HCT116 (cell line): ENCODE results near the gene DCTN2. TPM values are rescaled to one million over a fixed set of nuclear protein-coding genes. Genes with fewer than 3 reads are reported as not detected.
"Not testable (repeated sequence)": the region's sequence is repeated elsewhere in the genome, so short reads cannot be mapped to it uniquely, and the experiment has no call there.

Experiments used
- ATAC-seq: fragments of 200-7000 bp; cut with Tn5 transposase; 2 replicates; pipeline ENCODE4 v1.9.1; 2020; ENCODE audit warnings: mild to moderate bottlenecking, moderate library complexity
- BruUV-seq: library from RNA; stranded (reverse); fragments of 400-500 nt; replicated peaks from 2 replicates; lab custom pipeline; 2021; lab: Mats Ljungman, UMichigan
- CTCF ChIA-PET: fragments of 300-600 bp; sonication (Branson Sonifier 250); formaldehyde crosslinking; loops from one replicate; lab custom pipeline; 2021; ENCODE audit warnings: antibody characterized with exemption; lab: Charles Lee
- POLR2A ChIA-PET: fragments of 300-600, 350-600 bp; sonication (Branson Sonifier 250); formaldehyde crosslinking; loops from one replicate; lab custom pipeline; 2021; ENCODE audit warnings: antibody characterized with exemption; lab: Charles Lee
- RAD21 ChIA-PET, 2 experiments: fragments of 300-600 bp; sonication (Branson Sonifier 250); formaldehyde crosslinking; loops; one replicate each; lab custom pipeline; 2023; ENCODE audit warnings: low total read pairs in 2 of 2; ENCODE audit not compliant: uncharacterized antibody in 2 of 2, unreplicated experiment in 2 of 2, low non-redundant PET in 1 of 2; lab: Charles Lee
- DNase-seq: peaks from one replicate; pipeline ENCODE4 v3.0.0-alpha.2; 2010; ENCODE audit warnings: low read depth, low spot score
- H2AFZ ChIP-seq: fragments of 200-600 bp; shearing (Covaris generic), sonication (generic); 2 replicates; pipeline ENCODE4 v1.6.1; 2017; ENCODE audit warnings: low read depth, mixed run types, mixed read lengths, antibody characterized with exemption, low read length; ENCODE audit not compliant: poor library complexity, severe bottlenecking
- H3K27ac ChIP-seq: 2 replicates; pipeline ENCODE4 v1.5.1; 2012; ENCODE audit warnings: low read depth, low read length
- H3K27me3 ChIP-seq: fragments of 200-600 bp; sonication (generic); 2 replicates; pipeline ENCODE4 v1.6.1; 2016; ENCODE audit warnings: mixed run types, low read length, mixed read lengths; ENCODE audit not compliant: insufficient read depth
- H3K36me3 ChIP-seq, 2 experiments: fragments of 200-500 bp in 1 of 2; fragments of 200-600 bp in 1 of 2; sonication (Bioruptor generic) in 1 of 2; sonication (generic) in 1 of 2; 2 replicates each; pipeline versions ENCODE4 v1.5.1 to v1.6.1; 2014 to 2016; ENCODE audit warnings: low read length in 2 of 2, inconsistent platforms in 1 of 2, mixed read lengths in 1 of 2, mixed run types in 1 of 2; ENCODE audit not compliant: insufficient read depth in 2 of 2, control insufficient read depth in 1 of 2
- H3K4me1 ChIP-seq, 2 experiments: fragments of 200-600 bp in 1 of 2; sonication (generic) in 1 of 2; 2 replicates each; pipeline versions ENCODE4 v1.5.1 to v1.6.1; 2012 to 2017; ENCODE audit warnings: low read length in 2 of 2, inconsistent platforms in 1 of 2, mild to moderate bottlenecking in 1 of 2, mixed read lengths in 1 of 2, mixed run types in 1 of 2, moderate library complexity in 1 of 2; ENCODE audit not compliant: insufficient read depth in 2 of 2, control insufficient read depth in 1 of 2
- H3K4me2 ChIP-seq: fragments of 200-600 bp; sonication (generic); 2 replicates; pipeline ENCODE4 v1.6.1; 2017; ENCODE audit warnings: mixed run types, low read length, mixed read lengths
- H3K4me3 ChIP-seq, 2 experiments: fragments of 200-600 bp in 1 of 2; sonication (generic) in 1 of 2; replicated peaks in 1 of 2; 2 replicates each; pipeline ENCODE4 v1.5.1; 2011 to 2016; ENCODE audit warnings: low read length in 2 of 2, control low read depth in 1 of 2, low read depth in 1 of 2, mild to moderate bottlenecking in 1 of 2, mixed read lengths in 1 of 2, mixed run types in 1 of 2
- H3K79me2 ChIP-seq: fragments of 200-600 bp; sonication (generic); 2 replicates; pipeline ENCODE4 v1.6.1; 2017; ENCODE audit warnings: mild to moderate bottlenecking, mixed run types, low read length, moderate library complexity, mixed read lengths; ENCODE audit not compliant: insufficient read depth
- H3K9ac ChIP-seq: fragments of 200-600 bp; sonication (generic); 2 replicates; pipeline ENCODE4 v1.6.1; 2016; ENCODE audit warnings: low read length, mixed read lengths
- H3K9me2 ChIP-seq: fragments of 200-600 bp; sonication (generic), shearing (Covaris generic); 2 replicates; pipeline ENCODE4 v1.6.1; 2017; ENCODE audit warnings: mixed run types, mild to moderate bottlenecking, moderate library complexity; ENCODE audit not compliant: insufficient read depth
- H3K9me3 ChIP-seq, 2 experiments: fragments of 200-500 bp in 1 of 2; fragments of 200-600 bp in 1 of 2; sonication (Bioruptor generic) in 1 of 2; sonication (generic) in 1 of 2; 2 replicates each; pipeline ENCODE4 v1.6.1; 2014 to 2017; ENCODE audit warnings: low read length in 2 of 2, mixed read lengths in 2 of 2, inconsistent platforms in 1 of 2, low read depth in 1 of 2, mild to moderate bottlenecking in 1 of 2, mixed run types in 1 of 2, moderate library complexity in 1 of 2; ENCODE audit not compliant: control insufficient read depth in 1 of 2, insufficient read depth in 1 of 2
- H4K20me1 ChIP-seq: fragments of 200-600 bp; sonication (generic), shearing (Covaris generic); 2 replicates; pipeline ENCODE4 v1.6.1; 2017; ENCODE audit warnings: mixed run types, mild to moderate bottlenecking, moderate library complexity; ENCODE audit not compliant: insufficient read depth
- ATF3 ChIP-seq: IDR thresholded peaks from 2 replicates; pipeline ENCODE4 v1.6.1; 2012
- CTCF ChIP-seq, 3 experiments: fragments of 200-600 bp in 1 of 3; sonication (generic) in 1 of 3; IDR thresholded peaks in 2 of 3; conservative IDR thresholded peaks in 1 of 3; 2 replicates each; pipeline ENCODE4 v1.5.1; 2012 to 2017; ENCODE audit warnings: low read depth in 2 of 3, low read length in 2 of 3, antibody characterized with exemption in 1 of 3, borderline replicate concordance in 1 of 3, control low read depth in 1 of 3, mild to moderate bottlenecking in 1 of 3, mixed read lengths in 1 of 3, mixed run types in 1 of 3, moderate library complexity in 1 of 3; ENCODE audit not compliant: insufficient read depth in 1 of 3
- EGR1 ChIP-seq: IDR thresholded peaks from 2 replicates; pipeline ENCODE4 v1.6.1; 2012; ENCODE audit warnings: low read depth
- EZH2 ChIP-seq: fragments of 200-600 bp; sonication (generic); IDR thresholded peaks from 2 replicates; pipeline ENCODE4 v1.6.1; 2017; ENCODE audit warnings: antibody characterized with exemption, mixed run types
- EZH2phosphoT487 ChIP-seq: fragments of 200-600 bp; IDR thresholded peaks from 2 replicates; pipeline ENCODE4 v1.6.1; 2018; ENCODE audit warnings: antibody characterized with exemption, borderline replicate concordance
- FOSL1 ChIP-seq: IDR thresholded peaks from 2 replicates; pipeline ENCODE4 v1.6.1; 2012; ENCODE audit warnings: low read depth
- JUND ChIP-seq: IDR thresholded peaks from 2 replicates; pipeline ENCODE4 v1.6.1; 2012
- MAX ChIP-seq: IDR thresholded peaks from 2 replicates; pipeline ENCODE4 v1.6.1; 2012
- POLR2A ChIP-seq: IDR thresholded peaks from 2 replicates; pipeline ENCODE4 v1.7.0; 2011; ENCODE audit warnings: borderline replicate concordance; ENCODE audit not compliant: insufficient read depth, insufficient read length; ENCODE audit errors: extremely low read depth
- RAD21 ChIP-seq: IDR thresholded peaks from 2 replicates; pipeline ENCODE4 v1.6.1; 2012; ENCODE audit warnings: low read depth, mild to moderate bottlenecking
- SIN3A ChIP-seq: IDR thresholded peaks from 2 replicates; pipeline ENCODE4 v1.6.1; 2012; ENCODE audit warnings: low read depth
- ZBTB33 ChIP-seq: IDR thresholded peaks from 2 replicates; pipeline ENCODE4 v1.6.1; 2011; ENCODE audit warnings: mild to moderate bottlenecking, low read length, moderate library complexity; ENCODE audit not compliant: insufficient replicate concordance; ENCODE audit errors: extremely low read depth
- ZNF274 ChIP-seq: fragments of 200-500 bp; sonication (Bioruptor generic); IDR thresholded peaks from 2 replicates; pipeline ENCODE4 v1.6.1; 2014; ENCODE audit warnings: mild to moderate bottlenecking, low read depth, low read length, inconsistent platforms
- intact Hi-C: fragments of 100-400 bp; cut with micrococcal nuclease; formaldehyde crosslinking; loops from 2 replicates; pipeline ENCODE4 v1.10.0; 2022
- total RNA-seq: library from RNA; stranded (reverse); gene quantifications from one replicate; pipeline ENCODE4 v1.2.1, GENCODE V29; 2021; ENCODE audit not compliant: unreplicated experiment

DCTN2 gene
- total RNA-seq, 1 experiment from 2014 or later = 95.9 TPM

- TF ChIP-seq ZNF274 (no peak), ATF3 (no peak), ZBTB33 (no peak)
These were observed 16.4 kb upstream of the DCTN2 start (continued) for GRCh38 chr12:57563358-57563757.

- H3K27ac ChIP-seq, H2AFZ ChIP-seq, POLR2A ChIA-PET, H3K9ac ChIP-seq, H3K9me2 ChIP-seq, intact Hi-C loops, H4K20me1 ChIP-seq, H3K9me3 ChIP-seq, H3K4me3 ChIP-seq, H3K36me3 ChIP-seq, RAD21 ChIA-PET, DNase-seq, BruUV-seq, H3K79me2 ChIP-seq, H3K27me3 ChIP-seq: not testable (repeated sequence)
- H3K4me1 ChIP-seq = peaks cover 9 to 16% of the 10 kb centered on the region in 2 experiments
- CTCF ChIA-PET = interaction anchor here (1.1 kb wide), 1 partner anchor 22 kb away, joined by 3 read pairs; no protein-coding TSS in a partner anchor
- TF ChIP-seq FOSL1 (peak; percentile 41), JUND (peak; percentile 45; the same call in 1 of the 2 replicates)
- H3K4me2 ChIP-seq = peak overlapping the region; percentile 50
- ATAC-seq = peak; percentile 59
These were observed 14.1 kb upstream of the DCTN2 start for GRCh38 chr12:57561117-57561516.

GRCh38 chr12:57560516-57560915 lies 13.5 kb upstream of the DCTN2 start:
- ChIA-PET RAD21 (no interaction called here), CTCF (interaction anchor here (1.1 kb wide), 1 partner anchor 23 kb away, joined by 3 read pairs; no protein-coding TSS in a partner anchor), POLR2A (no interaction called here)
- DNase-seq (no peak), ATAC-seq (no peak)
- H3K9me2 ChIP-seq = no peaks in the 10 kb centered on the region
- intact Hi-C loops = no loop called here
- peak overlapping the region; percentile 50; the same call in 1 of the 2 replicates for H3K4me2 ChIP-seq
- no peak overlapping the region for H2AFZ ChIP-seq
- TF ChIP-seq RAD21 (no peak), FOSL1 (no peak), MAX (no peak), EGR1 (no peak), CTCF (IDR thresholded peaks at IDR 0.05 in 2 of 3, conservative IDR thresholded peaks at IDR 0.05 in 1 of 3; ENCODE audit: borderline replicate concordance in 1 of 3, insufficient read depth in 1 of 3, low read depth in 2 of 3, low read length in 2 of 3) (no peak), POLR2A (no peak), ZNF274 (no peak), EZH2phosphoT487 (no peak), SIN3A (no peak), EZH2 (no peak)
- no peaks in the 10 kb centered on the region for H3K9me3 ChIP-seq
- no peaks in the 10 kb centered on the region for H4K20me1 ChIP-seq
- H3K4me3 ChIP-seq = no peak overlapping the region
- no TSS peak for BruUV-seq
- no peaks in the 10 kb centered on the region for H3K79me2 ChIP-seq
- H3K36me3 ChIP-seq = no peaks in the 10 kb centered on the region
- H3K27me3 ChIP-seq = no peaks in the 10 kb centered on the region
- H3K4me1 ChIP-seq = peaks cover 9 to 16% of the 10 kb centered on the region in 2 experiments
- H3K27ac ChIP-seq = no peak overlapping the region
- no peak overlapping the region for H3K9ac ChIP-seq
